OCI-LY1 (cell line): ENCODE results near the gene BIRC5.

ENCODE experiments used
- CTCF ChIP-seq: fragments of 200-600 bp; sonication (generic), shearing (Covaris generic); IDR thresholded peaks from 2 replicates; pipeline ENCODE4 v1.5.1; 2017; ENCODE audit warnings: mild to moderate bottlenecking, antibody characterized with exemption, low read length, moderate library complexity, mixed read lengths
- EZH2 ChIP-seq: fragments of 200-600 bp; sonication (generic), shearing (Covaris generic); IDR thresholded peaks from 2 replicates; pipeline ENCODE4 v1.8.0; 2017; ENCODE audit warnings: borderline replicate concordance, mixed run types, mild to moderate bottlenecking, antibody characterized with exemption, low read length, moderate library complexity, mixed read lengths

- TF ChIP-seq CTCF (peak; percentile 99), EZH2 (no peak)
Observed at GRCh38 chr17:78250891-78251772, 37.1 kb downstream of the BIRC5 start.
